OCI-LY1 (cell line): Measurements from ENCODE around the gene GNPTG.

ENCODE experiments used
- H2AFZ ChIP-seq: fragments of 200-600 bp; sonication (generic), shearing (Covaris generic); 2 replicates; pipeline ENCODE4 v1.6.0; 2014; ENCODE audit warnings: antibody characterized with exemption, mild to moderate bottlenecking, low read length
- H3F3A ChIP-seq: fragments of 200-600 bp; sonication (generic), shearing (Covaris generic); 2 replicates; pipeline ENCODE4 v1.6.0; 2014; ENCODE audit warnings: mild to moderate bottlenecking, antibody characterized with exemption, low read length, moderate library complexity; ENCODE audit not compliant: insufficient read depth
- H3K27ac ChIP-seq: fragments of 200-600 bp; sonication (generic); 2 replicates; pipeline ENCODE4 v1.5.1; 2014; ENCODE audit warnings: low read length, mixed run types, mild to moderate bottlenecking, low read depth; ENCODE audit not compliant: poor library complexity, severe bottlenecking
- H3K27me3 ChIP-seq: fragments of 200-600 bp; sonication (generic); 2 replicates; pipeline ENCODE4 v1.6.0; 2014; ENCODE audit warnings: antibody characterized with exemption, mild to moderate bottlenecking, low read length, moderate library complexity; ENCODE audit not compliant: insufficient read depth
- H3K36me3 ChIP-seq: fragments of 200-600 bp; sonication (generic); 2 replicates; pipeline ENCODE4 v1.6.1; 2014; ENCODE audit warnings: mild to moderate bottlenecking, antibody characterized with exemption, low read length, moderate library complexity, mixed read lengths; ENCODE audit not compliant: insufficient read depth
- H3K4me1 ChIP-seq: fragments of 200-600 bp; sonication (generic); 2 replicates; pipeline ENCODE4 v1.5.1; 2014; ENCODE audit warnings: mild to moderate bottlenecking, low read length, moderate library complexity; ENCODE audit not compliant: insufficient read depth, severe bottlenecking
- H3K4me2 ChIP-seq: fragments of 200-600 bp; sonication (generic), shearing (Covaris generic); 2 replicates; pipeline ENCODE4 v1.6.1; 2014; ENCODE audit warnings: low read length
- H3K4me3 ChIP-seq: fragments of 200-600 bp; sonication (generic); 2 replicates; pipeline ENCODE4 v1.5.1; 2014; ENCODE audit warnings: low read length, low read depth, mild to moderate bottlenecking, mixed read lengths; ENCODE audit not compliant: poor library complexity, severe bottlenecking
- H3K79me2 ChIP-seq: fragments of 200-600 bp; shearing (Covaris generic); 2 replicates; pipeline ENCODE4 v1.6.1; 2016; ENCODE audit warnings: mixed run types, low read length, mixed read lengths; ENCODE audit not compliant: insufficient read depth
- H3K9ac ChIP-seq: fragments of 200-600 bp; sonication (generic), shearing (Covaris generic); 2 replicates; pipeline ENCODE4 v1.6.1; 2014; ENCODE audit warnings: mild to moderate bottlenecking, low read length, mixed read lengths
- H3K9me2 ChIP-seq: fragments of 200-600 bp; sonication (generic), shearing (Covaris generic); 2 replicates; pipeline ENCODE4 v1.6.1; 2014; ENCODE audit warnings: low read depth, mild to moderate bottlenecking, low read length, mixed read lengths
- H3K9me3 ChIP-seq: fragments of 200-600 bp; shearing (Covaris generic); 2 replicates; pipeline ENCODE4 v1.6.1; 2014; ENCODE audit warnings: low read length, mixed read lengths
- H4K20me1 ChIP-seq: fragments of 200-600 bp; sonication (generic), shearing (Covaris generic); 2 replicates; pipeline ENCODE4 v1.6.0; 2016; ENCODE audit warnings: mild to moderate bottlenecking, low read length; ENCODE audit not compliant: insufficient read depth
- CTCF ChIP-seq: fragments of 200-600 bp; sonication (generic), shearing (Covaris generic); IDR thresholded peaks from 2 replicates; pipeline ENCODE4 v1.5.1; 2017; ENCODE audit warnings: mild to moderate bottlenecking, antibody characterized with exemption, low read length, moderate library complexity, mixed read lengths
- EZH2 ChIP-seq: fragments of 200-600 bp; sonication (generic), shearing (Covaris generic); IDR thresholded peaks from 2 replicates; pipeline ENCODE4 v1.8.0; 2017; ENCODE audit warnings: borderline replicate concordance, mixed run types, mild to moderate bottlenecking, antibody characterized with exemption, low read length, moderate library complexity, mixed read lengths

The GNPTG gene

GRCh38 chr16:1377406-1378010, 25.8 kb downstream of the GNPTG start:
- Histone ChIP-seq H3K4me1 (peaks cover 23% of the 10 kb centered on the region), H4K20me1 (no peaks in the 10 kb centered on the region), H3K27ac (no peak overlapping the region), H3K9ac (no peak overlapping the region), H3K27me3 (no peaks in the 10 kb centered on the region), H3K9me2 (no peaks in the 10 kb centered on the region), H3K4me3 (peak overlapping the region; percentile 86), H3F3A (no peaks in the 10 kb centered on the region), H3K9me3 (no peaks in the 10 kb centered on the region), H3K36me3 (peaks cover 16% of the 10 kb centered on the region), H3K79me2 (peaks cover 9% of the 10 kb centered on the region), H2AFZ (no peak overlapping the region), H3K4me2 (peak overlapping the region; percentile 92; the same call in 1 of the 2 replicates)
- TF ChIP-seq EZH2: no peak
- TF ChIP-seq CTCF: no peak

- Histone ChIP-seq H3K4me3 (peak overlapping the region; percentile 86), H3K4me2 (peak overlapping the region; percentile 92), H4K20me1 (no peaks in the 10 kb centered on the region), H3K36me3 (peaks cover 16% of the 10 kb centered on the region), H3K9me3 (no peaks in the 10 kb centered on the region), H3K9me2 (no peaks in the 10 kb centered on the region), H3K9ac (peak overlapping the region; percentile 96), H3K4me1 (peaks cover 23% of the 10 kb centered on the region), H3K27ac (peak overlapping the region; percentile 42), H3F3A (no peaks in the 10 kb centered on the region), H3K27me3 (no peaks in the 10 kb centered on the region), H2AFZ (no peak overlapping the region), H3K79me2 (peaks cover 9% of the 10 kb centered on the region)
- TF ChIP-seq EZH2 (no peak), CTCF (no peak)
Observed at GRCh38 chr16:1378087-1378803, 26.5 kb downstream of the GNPTG start.

- Histone ChIP-seq H3K4me3 (peak overlapping the region; percentile 86), H4K20me1 (no peaks in the 10 kb centered on the region), H3K36me3 (peaks cover 16% of the 10 kb centered on the region), H3K9me3 (no peaks in the 10 kb centered on the region), H3K27ac (peak overlapping the region; percentile 42), H3K4me2 (peak overlapping the region; percentile 92), H3K79me2 (peaks cover 9% of the 10 kb centered on the region), H3K9me2 (no peaks in the 10 kb centered on the region), H3F3A (no peaks in the 10 kb centered on the region), H2AFZ (no peak overlapping the region), H3K9ac (peak overlapping the region; percentile 96), H3K27me3 (no peaks in the 10 kb centered on the region), H3K4me1 (peaks cover 23% of the 10 kb centered on the region)
- TF ChIP-seq EZH2 (no peak), CTCF (no peak)
Observed at GRCh38 chr16:1378804-1379303, 27.1 kb downstream of the GNPTG start.
